Keratinocyte (primary cell): ENCODE results near the gene BOLA2B. TPM values are rescaled to one million over a fixed set of nuclear protein-coding genes. Genes with fewer than 3 reads are reported as not detected.

ENCODE experiments used
- DNase-seq: peaks from one replicate; pipeline ENCODE4 v3.0.0-alpha.2; 2011; ENCODE audit warnings: low read depth, missing footprints, low spot score
- FAIRE-seq: peaks from 2 replicates; lab custom pipeline; 2011; peaks lifted over from hg19 to GRCh38; lab: Jason Lieb, UNC
- H2AFZ ChIP-seq: 2 replicates; pipeline ENCODE4 v1.6.0; 2012; ENCODE audit warnings: low read length, control low read depth, inconsistent platforms; ENCODE audit not compliant: control insufficient read depth
- H3K27ac ChIP-seq: 2 replicates; pipeline ENCODE4 v1.5.1; 2011; ENCODE audit warnings: low read length; ENCODE audit not compliant: control insufficient read depth, insufficient read depth
- H3K27me3 ChIP-seq: 3 replicates; pipeline ENCODE4 v1.6.0; 2011; ENCODE audit warnings: low read length; ENCODE audit not compliant: control insufficient read depth, insufficient read depth; ENCODE audit errors: extremely low read depth
- H3K36me3 ChIP-seq, 2 experiments: 2 replicates in 1 of 2; 3 replicates in 1 of 2; pipeline ENCODE4 v1.5.1; 2011; ENCODE audit warnings: low read length in 2 of 2, mild to moderate bottlenecking in 1 of 2; ENCODE audit not compliant: control insufficient read depth in 2 of 2, insufficient read depth in 2 of 2; ENCODE audit errors: extremely low read depth in 1 of 2
- H3K4me1 ChIP-seq: 3 replicates; pipeline ENCODE4 v1.5.1; 2011; ENCODE audit warnings: low read length; ENCODE audit not compliant: control insufficient read depth, insufficient read depth; ENCODE audit errors: extremely low read depth
- H3K4me2 ChIP-seq: 3 replicates; pipeline ENCODE4 v1.6.0; 2011; ENCODE audit warnings: low read depth, low read length; ENCODE audit not compliant: control insufficient read depth, insufficient read depth; ENCODE audit errors: extremely low read depth
- H3K4me3 ChIP-seq, 3 experiments: fragments of 200-600 bp in 1 of 3; sonication (generic) in 1 of 3; 2 replicates in 2 of 3; 3 replicates in 1 of 3; pipeline ENCODE4 v1.5.1; 2011 to 2016; ENCODE audit warnings: low read length in 3 of 3, mild to moderate bottlenecking in 3 of 3, control low read depth in 2 of 3, inconsistent platforms in 1 of 3, low read depth in 1 of 3, mixed read lengths in 1 of 3, mixed run types in 1 of 3, moderate library complexity in 1 of 3; ENCODE audit not compliant: control insufficient read depth in 2 of 3, insufficient read depth in 2 of 3; ENCODE audit errors: extremely low read depth in 1 of 3
- H3K79me2 ChIP-seq: 2 replicates; pipeline ENCODE4 v1.6.0; 2012; ENCODE audit warnings: low read length; ENCODE audit not compliant: control insufficient read depth, insufficient read depth
- H3K9ac ChIP-seq: 3 replicates; pipeline ENCODE4 v1.6.0; 2011; ENCODE audit warnings: low read length; ENCODE audit not compliant: control insufficient read depth, insufficient read depth; ENCODE audit errors: extremely low read depth
- H3K9me1 ChIP-seq: 3 replicates; pipeline ENCODE4 v1.6.0; 2011; ENCODE audit warnings: low read length; ENCODE audit not compliant: control insufficient read depth, insufficient read depth; ENCODE audit errors: extremely low read depth
- H3K9me3 ChIP-seq: 2 replicates; pipeline ENCODE4 v1.5.1; 2012; ENCODE audit warnings: low read depth, low read length; ENCODE audit not compliant: control insufficient read depth
- H4K20me1 ChIP-seq: 3 replicates; pipeline ENCODE4 v1.6.0; 2011; ENCODE audit warnings: low read length; ENCODE audit not compliant: control insufficient read depth, insufficient read depth; ENCODE audit errors: extremely low read depth
- EZH2 ChIP-seq: IDR thresholded peaks from one replicate; pipeline ENCODE4 v1.6.1; 2012; ENCODE audit warnings: inconsistent platforms, mild to moderate bottlenecking, low read length, moderate library complexity
- dilution Hi-C: fragments of 300-500 bp; cut with MboI; formaldehyde crosslinking; loops from one replicate; pipeline ENCODE4 v1.7.0; 2020; ENCODE audit warnings: low sequenced_read_pairs; ENCODE audit not compliant: extremely low pct_ligation_motif_present
- polyA plus RNA-seq, 5 experiments: library from polyadenylated mRNA; depleted of rRNA in 3 of 5; stranded (reverse) in 3 of 5; stranded (forward) in 1 of 5; unstranded in 1 of 5; fragments of >200 nt; gene quantifications; 1 replicate in 1 of 5; 2 replicates in 3 of 5; 3 replicates in 1 of 5; pipeline versions ENCODE4 v1.2.1 to v1.2.3, GENCODE V29; 2011 to 2012; ENCODE audit warnings: missing spikeins in 2 of 5, low read depth in 1 of 5, low replicate concordance in 1 of 5
- TF ChIP-seq, protein P1 (sequence below), 3 experiments: IDR thresholded peaks in 1 of 3; conservative IDR thresholded peaks in 1 of 3; optimal IDR thresholded peaks in 1 of 3; 2 replicates in 2 of 3; 3 replicates in 1 of 3; pipeline versions ENCODE3 to v1.5.1; 2011; ENCODE audit warnings: low read length in 3 of 3, mild to moderate bottlenecking in 3 of 3, moderate library complexity in 2 of 3, control low read depth in 1 of 3, inconsistent platforms in 1 of 3; ENCODE audit not compliant: insufficient read depth in 2 of 3; ENCODE audit errors: extremely low read depth in 1 of 3

The BOLA2B gene
- polyA plus RNA-seq, 1 donor (not counting 4 experiments of a cell fraction or from before 2014, with no cell fraction given) = 41.0 TPM

DNA sequence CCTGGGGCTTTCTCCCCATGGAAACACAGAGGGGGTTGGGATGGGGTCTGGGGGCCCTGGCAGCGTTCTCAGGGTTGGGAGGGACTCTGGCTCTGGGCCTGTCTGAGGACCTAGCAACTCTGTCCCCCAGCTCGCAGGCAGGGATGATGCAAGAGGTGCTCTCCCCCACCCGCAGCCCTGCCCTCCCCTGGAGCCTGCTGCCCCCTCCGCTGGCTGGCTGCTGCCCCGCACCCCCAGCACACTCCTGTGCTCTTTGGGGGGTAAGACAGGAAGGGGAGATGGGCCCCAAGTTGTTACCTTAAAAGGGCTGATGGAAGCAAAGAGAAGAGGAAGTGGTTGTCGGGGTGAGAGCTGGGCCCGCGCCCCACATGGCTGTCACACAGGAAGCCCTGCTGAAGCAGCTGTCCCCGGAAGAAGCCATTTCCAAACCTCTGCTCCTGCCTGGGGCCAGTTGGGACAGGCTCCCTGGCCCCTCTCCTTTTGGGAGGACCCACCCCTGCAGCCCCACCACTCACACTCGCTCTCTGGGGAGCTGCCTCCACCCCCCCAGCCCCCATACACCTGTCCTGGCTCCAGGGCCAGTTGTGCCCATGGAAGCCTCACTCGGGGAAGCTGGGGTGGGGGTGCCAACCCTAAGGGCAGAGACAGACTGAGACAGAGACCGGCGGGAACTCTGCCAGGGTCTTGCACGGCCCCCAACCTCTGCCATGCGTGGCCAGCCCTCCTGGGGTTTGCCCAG, 7.6 kb downstream of the BOLA2B start:
- FAIRE-seq (no peak), DNase-seq (no peak)
- Histone ChIP-seq H3K4me1 (peaks cover 3% of the 10 kb centered on the region), H3K79me2 (no peaks in the 10 kb centered on the region), H3K9me3 (no peaks in the 10 kb centered on the region), H2AFZ (no peak overlapping the region), H3K27me3 (no peaks in the 10 kb centered on the region), H3K4me2 (no peak overlapping the region), H3K9ac (no peak overlapping the region), H3K36me3 (no peaks in the 10 kb centered on the region), H3K4me3 (no peak overlapping the region), H4K20me1 (no peaks in the 10 kb centered on the region), H3K27ac (no peak overlapping the region), H3K9me1 (no peaks in the 10 kb centered on the region)
- dilution Hi-C loops = no loop called here
- TF ChIP-seq, protein P1, sequence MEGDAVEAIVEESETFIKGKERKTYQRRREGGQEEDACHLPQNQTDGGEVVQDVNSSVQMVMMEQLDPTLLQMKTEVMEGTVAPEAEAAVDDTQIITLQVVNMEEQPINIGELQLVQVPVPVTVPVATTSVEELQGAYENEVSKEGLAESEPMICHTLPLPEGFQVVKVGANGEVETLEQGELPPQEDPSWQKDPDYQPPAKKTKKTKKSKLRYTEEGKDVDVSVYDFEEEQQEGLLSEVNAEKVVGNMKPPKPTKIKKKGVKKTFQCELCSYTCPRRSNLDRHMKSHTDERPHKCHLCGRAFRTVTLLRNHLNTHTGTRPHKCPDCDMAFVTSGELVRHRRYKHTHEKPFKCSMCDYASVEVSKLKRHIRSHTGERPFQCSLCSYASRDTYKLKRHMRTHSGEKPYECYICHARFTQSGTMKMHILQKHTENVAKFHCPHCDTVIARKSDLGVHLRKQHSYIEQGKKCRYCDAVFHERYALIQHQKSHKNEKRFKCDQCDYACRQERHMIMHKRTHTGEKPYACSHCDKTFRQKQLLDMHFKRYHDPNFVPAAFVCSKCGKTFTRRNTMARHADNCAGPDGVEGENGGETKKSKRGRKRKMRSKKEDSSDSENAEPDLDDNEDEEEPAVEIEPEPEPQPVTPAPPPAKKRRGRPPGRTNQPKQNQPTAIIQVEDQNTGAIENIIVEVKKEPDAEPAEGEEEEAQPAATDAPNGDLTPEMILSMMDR (optimal IDR thresholded peaks at IDR 0.05 in 1 of 3, IDR thresholded peaks at IDR 0.05 in 1 of 3, conservative IDR thresholded peaks at IDR 0.05 in 1 of 3; ENCODE audit: extremely low read depth in 1 of 3, insufficient read depth in 2 of 3, low read length in 3 of 3) = no peak
- no peak for TF ChIP-seq EZH2

DNA sequence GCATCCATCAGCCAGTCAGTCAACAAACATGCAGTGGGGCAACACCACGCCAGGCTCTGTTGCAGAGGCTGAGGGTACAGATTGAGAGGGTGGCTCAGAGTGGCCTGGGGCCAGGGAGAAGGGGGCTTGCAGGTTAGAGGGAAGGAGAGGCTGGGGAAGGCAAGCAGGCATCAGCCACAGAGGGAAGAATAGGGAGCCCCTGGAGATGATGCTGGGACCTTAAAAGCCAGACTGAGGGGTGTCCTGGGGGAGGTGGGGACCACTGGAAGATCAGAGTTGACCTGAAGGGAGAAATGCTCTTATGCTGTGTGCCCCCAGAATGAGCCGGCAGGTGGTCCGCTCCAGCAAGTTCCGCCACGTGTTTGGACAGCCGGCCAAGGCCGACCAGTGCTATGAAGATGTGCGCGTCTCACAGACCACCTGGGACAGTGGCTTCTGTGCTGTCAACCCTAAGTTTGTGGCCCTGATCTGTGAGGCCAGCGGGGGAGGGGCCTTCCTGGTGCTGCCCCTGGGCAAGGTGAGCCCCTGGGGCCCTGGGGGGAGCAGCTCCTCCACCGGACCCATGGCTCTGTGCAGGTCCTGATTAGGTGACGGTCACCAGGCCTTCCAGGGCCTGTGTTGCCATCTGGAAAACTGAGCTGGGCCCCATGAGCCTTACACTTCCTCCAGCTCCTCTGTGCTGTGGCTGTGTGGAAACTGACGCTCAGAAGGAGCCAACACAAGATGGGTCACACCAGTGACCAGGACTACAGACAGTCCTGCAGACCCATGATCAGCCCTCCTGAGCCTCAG, 8.4 kb downstream of the BOLA2B start:
- Histone ChIP-seq H3K27me3 (no peaks in the 10 kb centered on the region), H3K9me3 (no peaks in the 10 kb centered on the region), H3K27ac (no peak overlapping the region), H3K4me2 (no peak overlapping the region), H3K9me1 (no peaks in the 10 kb centered on the region), H2AFZ (no peak overlapping the region), H3K36me3 (no peaks in the 10 kb centered on the region), H3K9ac (no peak overlapping the region), H3K79me2 (no peaks in the 10 kb centered on the region), H4K20me1 (no peaks in the 10 kb centered on the region), H3K4me3 (no peak overlapping the region), H3K4me1 (peaks cover 3% of the 10 kb centered on the region)
- dilution Hi-C loops = no loop called here
- no peak for TF ChIP-seq EZH2
- TF ChIP-seq, protein P1 (optimal IDR thresholded peaks at IDR 0.05 in 1 of 3, IDR thresholded peaks at IDR 0.05 in 1 of 3, conservative IDR thresholded peaks at IDR 0.05 in 1 of 3; ENCODE audit: extremely low read depth in 1 of 3, insufficient read depth in 2 of 3, low read length in 3 of 3) = no peak
- FAIRE-seq (no peak), DNase-seq (no peak)
